ENCODE measurements around the gene MAGEF1. TPM values are rescaled to one million over a fixed set of nuclear protein-coding genes. Genes with fewer than 3 reads are reported as not detected.
A peak's percentile ranks its signal among the peaks of the same experiment; 100 is the strongest.

Gene MAGEF1
- 56.3 TPM for total RNA-seq (ENCODE audit: unreplicated experiment)
- long read RNA-seq, transcript MAGEF1-201 (1 exons, 1,636 nt), result major isoform, 77 of 77 reads
- long read RNA-seq, partial matches to known transcripts, result 0 of 77 reads
- long read RNA-seq, other reads (novel, unspliced or antisense), result 0 of 77 reads

GRCh38 chr3:184711493-184712247 lies at the start of gene MAGEF1:
Gene MAGEF1 (minus strand): TSS chr3:184712064. CDS start chr3:184711821, 243 bp downstream.
- Mint-ChIP-seq H3K9me3 (ENCODE audit: unreplicated experiment) (peaks cover 8% of the 10 kb centered on the region), H3K27ac (ENCODE audit: unreplicated experiment) (peak within 1 kb of the TSS; percentile 100), H3K27me3 (ENCODE audit: unreplicated experiment) (peaks cover 8% of the 10 kb centered on the region), H3K4me3 (ENCODE audit: unreplicated experiment) (peak within 1 kb of the TSS; percentile 100), H3K36me3 (ENCODE audit: unreplicated experiment) (peaks cover 10% of the 10 kb centered on the region), H3K4me1 (ENCODE audit: low read depth, unreplicated experiment) (peaks cover 17% of the 10 kb centered on the region)
- TF ChIP-seq CTCF (IDR thresholded peaks at IDR 0.05; ENCODE audit: partially characterized antibody, unreplicated experiment), result no peak
- DNase-seq, result peak; percentile 90

- Mint-ChIP-seq H3K36me3 (ENCODE audit: unreplicated experiment) (no peaks in the 10 kb centered on the region), H3K9me3 (ENCODE audit: unreplicated experiment) (peaks cover 7% of the 10 kb centered on the region), H3K27ac (ENCODE audit: unreplicated experiment) (no peak overlapping the region), H3K4me1 (ENCODE audit: low read depth, unreplicated experiment) (peaks cover 12% of the 10 kb centered on the region), H3K4me3 (ENCODE audit: unreplicated experiment) (peak overlapping the region; percentile 5), H3K27me3 (ENCODE audit: unreplicated experiment) (peaks cover 9% of the 10 kb centered on the region)
- no peak for TF ChIP-seq CTCF (IDR thresholded peaks at IDR 0.05; ENCODE audit: partially characterized antibody, unreplicated experiment)
- DNase-seq, result no peak
Observed at GRCh38 chr3:184761075-184761841, 49.4 kb upstream of the MAGEF1 start.

GRCh38 chr3:184760337-184761074 lies 48.6 kb upstream of the MAGEF1 start:
- DNase-seq, result no peak
- H3K36me3 Mint-ChIP-seq (ENCODE audit: unreplicated experiment), result no peaks in the 10 kb centered on the region
- peaks cover 7% of the 10 kb centered on the region for H3K9me3 Mint-ChIP-seq (ENCODE audit: unreplicated experiment)
- H3K27ac Mint-ChIP-seq (ENCODE audit: unreplicated experiment), result no peak overlapping the region
- peaks cover 9% of the 10 kb centered on the region for H3K27me3 Mint-ChIP-seq (ENCODE audit: unreplicated experiment)
- H3K4me1 Mint-ChIP-seq (ENCODE audit: low read depth, unreplicated experiment), result peaks cover 12% of the 10 kb centered on the region
- peak overlapping the region; percentile 5 for H3K4me3 Mint-ChIP-seq (ENCODE audit: unreplicated experiment)
- TF ChIP-seq CTCF (IDR thresholded peaks at IDR 0.05; ENCODE audit: partially characterized antibody, unreplicated experiment), result no peak

GRCh38 chr3:184759666-184760200 lies 47.9 kb upstream of the MAGEF1 start:
- Mint-ChIP-seq H3K9me3 (ENCODE audit: unreplicated experiment) (peaks cover 7% of the 10 kb centered on the region), H3K27ac (ENCODE audit: unreplicated experiment) (no peak overlapping the region), H3K27me3 (ENCODE audit: unreplicated experiment) (peaks cover 9% of the 10 kb centered on the region), H3K36me3 (ENCODE audit: unreplicated experiment) (no peaks in the 10 kb centered on the region), H3K4me3 (ENCODE audit: unreplicated experiment) (no peak overlapping the region), H3K4me1 (ENCODE audit: low read depth, unreplicated experiment) (peaks cover 12% of the 10 kb centered on the region)
- TF ChIP-seq CTCF (IDR thresholded peaks at IDR 0.05; ENCODE audit: partially characterized antibody, unreplicated experiment), result no peak
- DNase-seq, result no peak

All from glutamatergic neuron (in vitro differentiated cells).